Chondrocyte (in vitro differentiated cells): Measurements from ENCODE around the gene ATP9A. TPM values are rescaled to one million over a fixed set of nuclear protein-coding genes. Genes with fewer than 3 reads are reported as not detected.

Source experiments
- DNase-seq: peaks from one replicate; pipeline ENCODE4 v3.0.0; 2021; ENCODE audit warnings: mixed read lengths, low spot score
- H3K27ac Mint-ChIP-seq: one replicate; pipeline ENCODE4 v1.8.0; 2021; ENCODE audit warnings: mild to moderate bottlenecking, moderate library complexity, mixed read lengths; ENCODE audit not compliant: unreplicated experiment
- H3K27me3 Mint-ChIP-seq: 2 replicates; pipeline ENCODE4 v1.8.0; 2021; ENCODE audit warnings: low read depth, mixed read lengths
- H3K36me3 Mint-ChIP-seq: 2 replicates; pipeline ENCODE4 v1.8.0; 2021; ENCODE audit warnings: low read depth, mixed read lengths
- H3K4me1 Mint-ChIP-seq: 2 replicates; pipeline ENCODE4 v1.8.0; 2021; ENCODE audit warnings: low read depth, mild to moderate bottlenecking, mixed read lengths
- H3K4me3 Mint-ChIP-seq: one replicate; pipeline ENCODE4 v1.8.0; 2021; ENCODE audit warnings: mild to moderate bottlenecking, moderate library complexity, mixed read lengths; ENCODE audit not compliant: unreplicated experiment
- H3K9me3 Mint-ChIP-seq: 2 replicates; pipeline ENCODE4 v1.8.0; 2021; ENCODE audit warnings: low read depth, mixed read lengths
- CTCF ChIP-seq: fragments of 200-600 bp; sonication (generic); IDR thresholded peaks from 2 replicates; pipeline ENCODE4 v1.5.0; 2021; ENCODE audit warnings: antibody characterized with exemption, mild to moderate bottlenecking, moderate library complexity
- total RNA-seq: library from RNA; stranded (reverse); gene quantifications from 3 replicates; pipeline ENCODE4 v1.2.1, GENCODE V29; 2021

Gene ATP9A
- total RNA-seq, 1 donor from 2014 or later: 43.1 TPM

- TF ChIP-seq CTCF: no peak
- Mint-ChIP-seq H3K27me3 (no peaks in the 10 kb centered on the region), H3K27ac (no peak overlapping the region), H3K9me3 (no peaks in the 10 kb centered on the region), H3K4me1 (no peaks in the 10 kb centered on the region), H3K4me3 (no peak overlapping the region), H3K36me3 (peaks cover 38% of the 10 kb centered on the region)
- no peak for DNase-seq
These were observed 155.3 kb downstream of the ATP9A start for GRCh38 chr20:51612896-51613295.

DNA sequence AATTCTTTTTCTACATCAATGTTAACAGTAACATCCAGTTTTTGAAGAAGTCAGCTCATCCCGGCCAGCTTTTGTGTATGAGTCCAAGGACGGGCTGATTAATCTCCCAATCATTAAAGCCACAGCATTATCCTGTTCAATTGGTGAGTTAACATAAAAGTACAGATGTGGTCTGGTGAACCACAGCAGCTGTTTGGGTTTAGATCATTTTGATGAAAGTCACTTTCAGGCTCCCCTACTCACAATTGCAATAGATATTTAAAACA is 156.6 kb downstream of the ATP9A start:
- TF ChIP-seq CTCF: no peak
- Mint-ChIP-seq H3K9me3 (no peaks in the 10 kb centered on the region), H3K27ac (no peak overlapping the region), H3K4me1 (no peaks in the 10 kb centered on the region), H3K4me3 (no peak overlapping the region), H3K36me3 (peaks cover 33% of the 10 kb centered on the region), H3K27me3 (no peaks in the 10 kb centered on the region)
- no peak for DNase-seq

DNA sequence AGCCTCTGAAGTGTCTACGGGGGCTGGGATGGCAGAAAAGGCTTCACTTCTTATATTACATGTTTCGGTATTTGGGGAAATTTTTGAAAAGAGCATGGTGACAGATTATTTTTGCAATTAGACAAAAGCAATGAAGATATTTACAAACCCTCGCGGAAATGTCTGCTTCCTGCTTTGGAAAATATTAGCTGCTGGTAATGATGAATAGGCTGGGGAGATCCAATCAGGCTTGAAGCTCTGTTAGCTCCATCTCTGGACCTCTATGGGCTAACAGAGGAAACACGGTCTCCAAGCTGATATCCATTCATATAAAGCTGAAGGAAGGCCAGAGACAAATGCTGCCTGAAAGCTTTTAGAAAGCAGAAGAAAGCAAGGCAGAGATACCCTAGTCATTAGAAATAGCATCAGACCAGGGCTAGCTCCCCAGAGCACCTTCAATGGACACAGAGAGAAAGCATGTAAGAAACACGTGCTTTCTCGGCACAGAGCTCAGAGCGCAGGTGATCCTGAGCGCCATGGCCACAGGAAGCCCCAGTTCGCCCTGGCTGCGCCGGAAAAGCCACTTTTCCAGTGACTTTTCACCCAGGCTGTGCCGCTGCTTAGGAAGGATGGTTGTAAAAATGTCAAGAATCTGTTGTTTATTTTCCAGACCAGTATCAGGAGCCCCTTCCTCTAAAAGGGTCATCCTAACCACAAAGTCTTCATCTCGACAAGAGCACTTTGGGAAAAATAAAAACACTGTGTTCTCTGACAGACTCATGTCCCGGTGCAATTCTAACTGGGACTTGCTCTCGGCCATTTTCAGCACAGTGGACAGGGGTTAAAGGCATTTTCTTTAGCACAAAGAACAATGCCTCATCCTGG is 157.2 kb downstream of the ATP9A start:
- no peak for TF ChIP-seq CTCF
- Mint-ChIP-seq H3K27me3 (no peaks in the 10 kb centered on the region), H3K4me3 (no peak overlapping the region), H3K4me1 (no peaks in the 10 kb centered on the region), H3K36me3 (peaks cover 33% of the 10 kb centered on the region), H3K27ac (no peak overlapping the region), H3K9me3 (no peaks in the 10 kb centered on the region)
- no peak for DNase-seq

GRCh38 chr20:51610111-51610510 is 158.1 kb downstream of the ATP9A start:
- no peaks in the 10 kb centered on the region for H3K27me3 Mint-ChIP-seq
- no peak for TF ChIP-seq CTCF
- H3K36me3 Mint-ChIP-seq: peaks cover 33% of the 10 kb centered on the region
- DNase-seq: no peak
- no peak overlapping the region for H3K4me3 Mint-ChIP-seq
- H3K9me3 Mint-ChIP-seq: no peaks in the 10 kb centered on the region
- no peak overlapping the region for H3K27ac Mint-ChIP-seq
- H3K4me1 Mint-ChIP-seq: no peaks in the 10 kb centered on the region

DNA sequence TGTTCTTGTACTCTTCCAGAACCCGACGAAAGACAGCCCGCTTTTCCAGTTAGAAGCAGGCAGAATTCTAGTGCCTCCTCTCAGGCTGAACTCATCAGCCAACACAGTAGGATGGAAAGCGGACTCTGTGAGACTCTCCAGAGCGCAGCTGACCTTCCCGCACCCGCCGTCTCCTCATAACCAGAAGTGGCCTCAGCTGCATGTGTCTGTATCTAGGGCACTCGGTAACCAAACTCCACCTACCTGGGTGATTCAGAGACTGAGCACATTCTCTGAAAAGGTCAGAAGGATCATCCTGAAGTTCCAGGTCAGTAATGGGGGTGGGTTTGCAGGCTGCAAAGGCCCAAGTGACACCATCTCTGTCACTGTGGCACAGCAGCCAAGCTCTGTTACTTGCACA is 158.9 kb downstream of the ATP9A start:
- DNase-seq: no peak
- Mint-ChIP-seq H3K4me3 (no peak overlapping the region), H3K27me3 (no peaks in the 10 kb centered on the region), H3K36me3 (peaks cover 35% of the 10 kb centered on the region), H3K27ac (no peak overlapping the region), H3K4me1 (no peaks in the 10 kb centered on the region), H3K9me3 (no peaks in the 10 kb centered on the region)
- TF ChIP-seq CTCF: no peak
